Midbrain (tissue), 1 donor: ENCODE measurements around the gene LCN15.
"Not testable (repeated sequence)": the region's sequence is repeated elsewhere in the genome, so short reads cannot be mapped to it uniquely, and the experiment has no call there.

Source experiments
- DNase-seq: peaks from one replicate; lab custom pipeline; 2025; lab: John Stamatoyannopoulos, UW

LCN15 gene

GRCh38 chr9:136722093-136722968 is 42.0 kb downstream of the LCN15 start:
- no peak for DNase-seq

GRCh38 chr9:136721339-136722092 is 42.8 kb downstream of the LCN15 start:
- no peak for DNase-seq

- DNase-seq = no peak
Observed at GRCh38 chr9:136720898-136721338, 43.4 kb downstream of the LCN15 start.

GRCh38 chr9:136720251-136720897 is 43.9 kb downstream of the LCN15 start:
- DNase-seq = no peak

GRCh38 chr9:136719195-136719880 is 45.0 kb downstream of the LCN15 start:
- DNase-seq = no peak

- no peak for DNase-seq
Observed at GRCh38 chr9:136718345-136719194, 45.7 kb downstream of the LCN15 start.

GRCh38 chr9:136717399-136717798 is 46.9 kb downstream of the LCN15 start:
- no peak for DNase-seq

- no peak for DNase-seq
Observed at GRCh38 chr9:136714893-136715274, 49.4 kb downstream of the LCN15 start.

- DNase-seq = no peak
Observed at GRCh38 chr9:136714096-136714892, 50.0 kb downstream of the LCN15 start.

GRCh38 chr9:136713550-136713949 is 50.8 kb downstream of the LCN15 start:
- DNase-seq = no peak

GRCh38 chr9:136712690-136713544 is 51.4 kb downstream of the LCN15 start:
- no peak for DNase-seq

GRCh38 chr9:136711751-136712689 is 52.3 kb downstream of the LCN15 start, which contains the start of gene DIPK1B:
TSS of gene DIPK1B (plus strand) at chr9:136712572. CDS start at chr9:136712666, 94 bp downstream.
- DNase-seq = no peak

- not testable (repeated sequence) for DNase-seq
Observed at GRCh38 chr9:136711219-136711648, 53.1 kb downstream of the LCN15 start.

- no peak for DNase-seq
Observed at GRCh38 chr9:136710543-136710942, 53.8 kb downstream of the LCN15 start.
